Urothelium cell line (cell line): ENCODE measurements around the gene MTMR3.
"Not testable (repeated sequence)": the region's sequence is repeated elsewhere in the genome, so short reads cannot be mapped to it uniquely, and the experiment has no call there.

ENCODE experiments used
- DNase-seq: peaks from one replicate; pipeline ENCODE4 v3.0.0; 2011; ENCODE audit warnings: low spot score, mixed read lengths
- FAIRE-seq: peaks from 2 replicates; lab custom pipeline; 2011; peaks lifted over from hg19 to GRCh38; lab: Jason Lieb, UNC

Gene MTMR3

GRCh38 chr22:29883045-29883774 lies at the start of gene MTMR3:
MTMR3 (plus strand) TSS chr22:29883174; CDS start chr22:29971060, 87,886 bp downstream.
- peak; percentile 88 for DNase-seq
- FAIRE-seq, result peak; percentile 99

DNA sequence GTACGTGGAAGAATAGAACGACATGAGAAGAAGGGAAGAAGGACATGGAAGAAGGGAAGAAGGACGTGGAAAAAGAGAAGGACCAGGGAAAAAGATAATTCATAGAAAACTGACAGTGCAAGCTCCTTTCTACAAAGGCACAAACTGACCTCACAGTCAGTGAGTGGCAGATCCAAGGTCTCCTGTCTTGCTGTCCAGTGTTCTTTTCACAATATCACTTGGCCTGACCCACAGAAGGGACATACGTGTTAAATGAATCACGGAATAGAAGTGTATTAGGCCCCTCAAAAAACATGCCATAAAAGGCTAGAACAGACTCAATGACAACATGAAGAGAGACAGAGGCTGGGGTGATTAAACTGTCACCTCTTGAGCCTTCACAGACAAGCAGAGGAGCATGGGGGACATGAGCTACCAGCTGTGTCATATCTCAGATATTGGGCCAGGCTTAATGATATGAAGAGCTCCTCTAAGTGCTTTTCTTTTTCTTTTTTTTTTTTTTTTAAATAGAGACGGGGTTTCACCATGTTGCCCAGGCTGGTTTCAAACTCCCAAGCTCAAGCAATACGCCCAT lies 49.5 kb upstream of the MTMR3 start:
- FAIRE-seq, result no peak
- DNase-seq, result no peak

GRCh38 chr22:29834046-29834445 lies 48.9 kb upstream of the MTMR3 start:
- no peak for DNase-seq
- FAIRE-seq, result no peak

DNA sequence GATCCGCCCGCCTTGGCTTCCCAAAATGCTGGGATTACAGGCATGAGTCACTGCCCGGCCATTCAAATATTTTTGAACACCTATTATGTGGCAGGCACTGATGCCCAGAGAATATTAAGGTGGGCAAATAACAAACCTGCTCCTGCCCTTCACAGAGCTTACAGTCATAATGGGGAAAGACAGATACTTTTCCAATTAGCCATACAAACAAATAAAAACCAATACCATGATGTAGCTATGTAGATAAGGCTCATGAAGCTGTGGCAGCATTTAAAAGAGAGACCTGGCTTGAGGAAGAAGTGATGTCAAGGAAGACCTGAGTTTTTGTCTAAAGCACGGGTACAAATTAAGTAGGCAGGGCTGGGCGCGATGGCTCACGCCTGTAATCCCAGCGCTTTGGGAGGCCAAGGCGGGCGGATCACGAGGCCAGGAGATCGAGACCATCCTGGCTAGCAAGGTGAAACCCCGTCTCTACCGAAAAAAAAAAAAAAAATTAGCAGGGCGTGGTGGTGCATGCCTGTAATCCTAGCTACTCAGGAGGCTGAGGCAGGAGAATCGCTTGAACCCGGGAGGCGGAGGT lies 46.1 kb upstream of the MTMR3 start:
- not testable (repeated sequence) for FAIRE-seq, DNase-seq

- FAIRE-seq, result no peak
These were observed 45.0 kb upstream of the MTMR3 start, which contains the start of gene ASCC2 for GRCh38 chr22:29837741-29838598. ASCC2 (minus strand) TSS chr22:29838274; CDS start chr22:29832325, 5,949 bp downstream.

DNA sequence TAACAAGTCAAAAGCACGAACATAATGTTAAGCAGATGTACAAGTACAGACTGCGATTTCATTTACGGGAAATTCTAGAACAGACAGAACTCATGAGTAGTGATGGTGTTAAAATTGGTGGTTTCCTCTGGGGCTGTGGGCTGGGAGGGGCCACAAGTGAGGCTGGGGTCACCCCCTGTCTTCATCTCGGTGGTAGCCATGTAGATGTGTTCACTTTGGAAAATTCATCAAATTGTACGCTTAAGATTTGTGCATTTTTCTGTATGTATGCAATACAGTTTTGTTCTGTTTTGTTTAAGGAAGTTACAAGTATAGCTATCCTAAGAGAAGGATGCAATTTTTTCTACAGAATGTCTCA lies 44.4 kb upstream of the MTMR3 start:
- FAIRE-seq (no peak), DNase-seq (no peak)

More at GRCh38 chr22:29837741-29838598, 45.0 kb upstream of the MTMR3 start, which contains the start of gene ASCC2:
- DNase-seq, result peak; percentile 85

DNA sequence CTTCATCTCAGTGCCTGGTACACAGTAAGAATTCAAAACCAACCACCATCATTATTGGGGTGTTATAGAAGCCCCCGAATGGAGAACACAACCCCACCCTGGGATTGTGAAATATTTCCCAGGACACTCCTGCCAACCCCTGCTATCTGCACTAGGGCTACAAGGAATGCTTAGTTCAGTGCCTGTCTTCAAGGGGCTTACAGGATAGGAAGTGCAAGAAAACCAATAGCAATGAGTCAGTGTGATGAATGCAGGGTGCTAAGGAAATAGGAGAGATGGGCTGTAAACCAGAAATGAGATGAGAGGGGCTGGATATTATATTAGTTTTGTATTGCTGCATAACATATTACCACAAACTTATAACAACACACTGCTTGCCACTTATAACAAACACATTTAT lies 43.9 kb upstream of the MTMR3 start:
- FAIRE-seq (no peak), DNase-seq (no peak)

- FAIRE-seq, result no peak
- no peak for DNase-seq
These were observed 42.5 kb upstream of the MTMR3 start for GRCh38 chr22:29840498-29840897.

- DNase-seq (no peak), FAIRE-seq (no peak)
These were observed 40.8 kb upstream of the MTMR3 start for GRCh38 chr22:29842172-29842571.

DNA sequence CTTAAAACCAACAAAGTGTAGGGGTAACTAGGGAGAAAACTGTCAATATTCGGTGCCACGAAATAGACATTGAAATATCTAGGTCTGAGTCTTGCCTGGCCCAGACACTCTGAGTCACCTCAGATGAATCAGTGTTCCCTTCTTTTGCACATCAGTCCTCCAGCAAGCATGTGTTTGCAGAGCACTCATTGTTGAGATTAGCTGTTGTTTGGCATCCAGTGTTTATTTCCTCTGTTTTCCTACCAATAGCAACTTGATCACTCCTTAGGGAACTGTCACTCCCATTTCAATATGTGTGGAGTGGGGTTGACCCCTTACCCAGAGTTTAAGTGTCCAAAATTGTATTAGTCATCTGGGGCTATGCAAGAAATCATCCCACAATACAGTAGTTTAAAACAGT lies 40.2 kb upstream of the MTMR3 start:
- DNase-seq (peak; percentile 83), FAIRE-seq (peak; percentile 27)

DNA sequence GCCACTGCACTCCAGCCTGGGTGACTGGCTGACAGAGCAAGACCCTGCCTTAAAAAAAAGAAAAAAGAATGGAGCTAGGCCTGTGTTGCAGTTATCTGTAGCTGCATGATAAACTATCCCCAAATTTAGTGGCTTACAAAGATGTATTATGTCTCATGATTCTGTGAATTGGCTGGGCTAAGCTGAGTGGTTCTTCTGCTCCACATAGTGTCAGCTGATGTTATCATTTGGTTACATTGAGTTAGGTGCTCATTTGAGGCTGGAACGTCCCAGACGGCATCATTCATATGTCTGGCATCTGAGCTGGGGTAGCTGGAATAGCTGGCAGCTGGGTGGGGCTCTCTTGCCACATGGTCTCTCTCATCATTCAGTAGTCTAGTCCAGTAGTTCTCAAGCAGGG lies 36.7 kb upstream of the MTMR3 start:
- FAIRE-seq (no peak), DNase-seq (no peak)

DNA sequence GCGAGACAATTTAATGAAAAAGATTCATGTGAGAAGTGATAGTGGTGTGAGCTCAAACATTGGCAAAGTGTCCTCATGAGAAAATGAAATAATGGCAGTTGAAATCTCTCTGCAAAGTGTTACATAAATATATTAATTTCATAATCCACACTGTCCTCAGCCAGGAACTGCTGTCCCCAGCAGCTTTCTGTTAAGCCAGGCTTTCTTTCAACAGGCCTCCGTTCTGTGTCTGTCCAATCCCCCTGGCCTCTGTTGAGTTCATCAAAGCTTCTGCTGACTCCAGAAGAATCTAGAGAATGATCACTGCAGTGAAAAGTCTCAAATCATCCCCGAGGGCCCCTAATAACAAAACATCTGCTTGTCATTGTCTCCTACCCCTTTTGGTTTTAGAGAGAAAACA lies 34.9 kb upstream of the MTMR3 start:
- FAIRE-seq (no peak), DNase-seq (no peak)

GRCh38 chr22:29854432-29854831 lies 28.5 kb upstream of the MTMR3 start:
- DNase-seq (no peak), FAIRE-seq (no peak)

- DNase-seq, result no peak
- FAIRE-seq, result no peak
These were observed 27.3 kb upstream of the MTMR3 start for GRCh38 chr22:29855611-29856181.

DNA sequence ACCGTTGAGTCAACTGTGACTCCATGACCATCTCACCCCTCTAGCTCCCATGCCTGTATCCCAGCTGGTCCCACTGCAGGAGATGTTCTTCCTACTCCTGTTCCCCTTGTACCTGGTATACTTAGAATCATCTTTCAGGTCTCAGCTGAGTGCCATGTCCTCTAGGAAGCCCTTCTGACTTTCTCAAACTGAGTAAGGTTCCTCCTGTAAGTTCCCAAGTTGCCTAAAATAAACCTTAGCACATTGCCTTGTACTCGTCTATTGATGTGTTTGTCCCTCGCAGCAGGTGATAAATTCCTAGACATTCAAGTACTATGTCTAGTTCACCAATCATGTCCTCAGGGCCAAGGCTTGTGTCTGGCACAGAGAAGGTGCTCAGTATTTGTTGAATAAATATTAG lies 26.5 kb upstream of the MTMR3 start:
- no peak for FAIRE-seq

DNA sequence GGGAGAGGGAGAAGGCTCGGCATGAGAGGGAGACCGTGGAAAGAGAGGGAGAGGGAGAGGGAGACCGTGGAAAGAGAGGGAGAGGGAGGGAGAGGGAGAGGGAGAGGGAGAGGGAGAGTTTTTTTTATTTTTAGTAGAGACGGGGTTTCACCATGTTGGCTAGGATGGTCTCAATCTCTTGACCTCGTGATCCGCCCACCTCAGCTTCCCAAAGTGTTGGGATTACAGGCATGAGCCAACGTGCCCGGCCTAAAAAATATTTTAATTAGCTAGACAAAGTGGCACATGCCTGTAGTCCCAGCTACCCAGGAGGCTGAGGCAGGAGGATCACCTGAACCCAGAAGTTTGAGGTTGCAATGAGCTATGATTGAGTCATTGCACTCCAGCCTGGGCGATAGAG lies 23.9 kb upstream of the MTMR3 start:
- FAIRE-seq, DNase-seq: not testable (repeated sequence)

More for the DNA sequence above, 26.5 kb upstream of the MTMR3 start:
- DNase-seq, result no peak

- no peak for DNase-seq
- no peak for FAIRE-seq
These were observed 22.8 kb upstream of the MTMR3 start for GRCh38 chr22:29860006-29860766.

GRCh38 chr22:29861672-29862297 lies 21.2 kb upstream of the MTMR3 start:
- DNase-seq (no peak), FAIRE-seq (no peak)

- DNase-seq, FAIRE-seq: not testable (repeated sequence)
These were observed 17.4 kb upstream of the MTMR3 start for GRCh38 chr22:29865572-29865971.

DNA sequence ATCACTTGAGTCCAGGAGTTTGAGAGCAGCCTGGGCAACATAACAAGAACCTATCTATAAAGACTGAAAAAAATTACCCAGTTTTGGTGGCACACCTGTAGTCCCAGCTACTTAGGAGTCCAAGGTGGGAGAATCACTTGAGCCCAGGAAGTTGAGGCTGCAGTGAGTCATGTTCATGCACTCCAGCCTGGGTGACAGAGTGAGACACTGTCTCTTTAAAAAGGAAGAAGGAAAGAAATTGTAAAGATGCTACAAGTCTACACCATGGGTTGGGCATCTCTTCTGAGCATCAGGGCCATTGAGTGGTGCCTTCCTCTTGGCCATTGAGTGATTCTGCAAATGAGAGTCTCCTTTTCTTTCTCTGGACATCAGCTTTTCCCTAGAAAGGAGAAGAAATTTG lies 15.7 kb upstream of the MTMR3 start:
- DNase-seq, result no peak
- no peak for FAIRE-seq
